ENCODE data around the gene CDKN2D. TPM values are rescaled to one million over a fixed set of nuclear protein-coding genes. Genes with fewer than 3 reads are reported as not detected.

Gene CDKN2D
- total RNA-seq, 1 experiment from 2014 or later: 13.8 TPM

DNA sequence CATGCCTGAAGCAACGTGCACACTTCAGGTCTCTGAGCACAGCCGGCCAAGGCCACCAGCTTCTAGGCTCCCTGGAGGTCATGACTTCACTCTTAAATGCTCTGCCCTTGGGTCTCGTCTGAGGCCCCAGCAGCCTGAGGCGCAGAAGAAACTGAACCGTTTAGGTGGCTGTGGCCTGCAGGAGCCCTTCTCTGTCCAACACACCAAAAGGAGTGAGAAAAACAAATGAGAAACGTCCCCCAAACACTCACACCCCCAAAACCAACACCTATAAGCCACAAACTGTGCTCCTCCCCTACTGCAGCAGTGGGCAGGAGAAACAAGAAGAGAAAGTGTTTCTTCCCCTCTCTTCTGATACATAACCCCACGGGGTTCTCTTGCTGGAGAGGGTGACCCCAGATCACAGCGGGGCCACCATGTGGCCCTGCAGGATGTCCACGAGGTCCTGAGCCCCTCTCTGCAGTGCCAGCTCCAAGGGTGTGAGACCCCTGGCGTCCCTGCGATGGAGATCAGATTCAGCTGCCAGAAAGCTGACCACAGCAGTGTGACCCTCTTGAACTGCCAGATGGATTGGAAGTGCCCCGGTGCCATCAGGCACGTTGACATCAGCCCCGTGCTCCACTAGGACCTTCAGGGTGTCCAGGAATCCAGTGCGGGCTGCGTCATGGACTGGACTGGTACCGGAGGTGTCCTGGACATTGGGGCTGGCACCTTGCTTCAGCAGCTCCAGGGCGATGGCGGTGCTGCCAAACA is 1.9 kb downstream of the CDKN2D start:
- intact Hi-C loops (cut with micrococcal nuclease): loop anchor here (5.0 kb wide), 3 partner anchors 65 to 165 kb away; partner anchors contain the start of genes CDC37, ILF3 and KEAP1
- Histone ChIP-seq H3K27me3 (ENCODE audit: insufficient read depth, low read length) (no peaks in the 10 kb centered on the region), H3K27ac (ENCODE audit: low read depth, low read length) (peak overlapping the region; percentile 91; the same call in 1 of the 2 replicates), H3K4me2 (ENCODE audit: low read length) (peak overlapping the region; percentile 98), H2AFZ (ENCODE audit: low read depth, low read length, poor library complexity, severe bottlenecking) (no peak overlapping the region), H3K9me3 (ENCODE audit: control insufficient read depth in 1 of 2, insufficient read depth in 1 of 2, low read depth in 1 of 2, low read length in 2 of 2) (no peaks in the 10 kb centered on the region), H3K4me3 (replicated peaks in 1 of 2; ENCODE audit: low read depth in 1 of 2, low read length in 2 of 2) (peak overlapping the region; percentile 76 to 95; a peak in 3 of 4 replicates), H4K20me1 (ENCODE audit: insufficient read depth) (no peaks in the 10 kb centered on the region), H3K9ac (ENCODE audit: low read length) (peak overlapping the region; percentile 99), H3K4me1 (ENCODE audit: control insufficient read depth in 1 of 2, insufficient read depth in 2 of 2, low read length in 2 of 2) (peaks cover 31 to 46% of the 10 kb centered on the region in 2 experiments), H3K79me2 (ENCODE audit: insufficient read depth, low read length) (peaks cover 25% of the 10 kb centered on the region), H3K36me3 (ENCODE audit: control insufficient read depth in 1 of 2, insufficient read depth in 2 of 2, low read length in 2 of 2) (peaks cover 0 to 11% of the 10 kb centered on the region in 2 experiments; a peak in 1 of 4 replicates), H3K9me2 (ENCODE audit: insufficient read depth) (no peaks in the 10 kb centered on the region)
- ChIA-PET RAD21 (ENCODE audit: low non-redundant PET in 1 of 2, low total read pairs in 2 of 2, uncharacterized antibody in 2 of 2, unreplicated experiment in 2 of 2) (interaction anchor here in 1 of 2 experiments (0.7 kb wide), 1 partner anchor 756 kb away, joined by 4 read pairs; no protein-coding TSS in a partner anchor), POLR2A (interaction anchor here (1.3 kb wide), 1 partner anchor 14 kb away, joined by 5 read pairs; no protein-coding TSS in a partner anchor), CTCF (interaction anchor here (1.1 to 1.3 kb wide), 2 partner anchors 49 to 83 kb away, joined by 3 to 4 read pairs; partner anchors contain the start of gene S1PR5)
- BruUV-seq (replicated peaks): no TSS peak
- TF ChIP-seq POLR2AphosphoS5 (IDR thresholded peaks at IDR 0.05; ENCODE audit: low read depth, low read length): no peak
- TF ChIP-seq RAD21 (IDR thresholded peaks at IDR 0.05; ENCODE audit: low read depth): no peak
- no peak for TF ChIP-seq EGR1 (IDR thresholded peaks at IDR 0.05; ENCODE audit: low read depth)
- TF ChIP-seq EZH2 (IDR thresholded peaks at IDR 0.05): no peak
- TF ChIP-seq, protein P1, sequence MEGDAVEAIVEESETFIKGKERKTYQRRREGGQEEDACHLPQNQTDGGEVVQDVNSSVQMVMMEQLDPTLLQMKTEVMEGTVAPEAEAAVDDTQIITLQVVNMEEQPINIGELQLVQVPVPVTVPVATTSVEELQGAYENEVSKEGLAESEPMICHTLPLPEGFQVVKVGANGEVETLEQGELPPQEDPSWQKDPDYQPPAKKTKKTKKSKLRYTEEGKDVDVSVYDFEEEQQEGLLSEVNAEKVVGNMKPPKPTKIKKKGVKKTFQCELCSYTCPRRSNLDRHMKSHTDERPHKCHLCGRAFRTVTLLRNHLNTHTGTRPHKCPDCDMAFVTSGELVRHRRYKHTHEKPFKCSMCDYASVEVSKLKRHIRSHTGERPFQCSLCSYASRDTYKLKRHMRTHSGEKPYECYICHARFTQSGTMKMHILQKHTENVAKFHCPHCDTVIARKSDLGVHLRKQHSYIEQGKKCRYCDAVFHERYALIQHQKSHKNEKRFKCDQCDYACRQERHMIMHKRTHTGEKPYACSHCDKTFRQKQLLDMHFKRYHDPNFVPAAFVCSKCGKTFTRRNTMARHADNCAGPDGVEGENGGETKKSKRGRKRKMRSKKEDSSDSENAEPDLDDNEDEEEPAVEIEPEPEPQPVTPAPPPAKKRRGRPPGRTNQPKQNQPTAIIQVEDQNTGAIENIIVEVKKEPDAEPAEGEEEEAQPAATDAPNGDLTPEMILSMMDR (IDR thresholded peaks at IDR 0.05 in 2 of 3, conservative IDR thresholded peaks at IDR 0.05 in 1 of 3; ENCODE audit: borderline replicate concordance in 1 of 3, insufficient read depth in 1 of 3, low read depth in 2 of 3, low read length in 2 of 3): no peak
- no peak for TF ChIP-seq YY1 (IDR thresholded peaks at IDR 0.05; ENCODE audit: extremely low read depth, insufficient replicate concordance, low read depth, low read length)
- TF ChIP-seq SP1 (IDR thresholded peaks at IDR 0.05; ENCODE audit: low read depth): no peak
- TF ChIP-seq JUND (IDR thresholded peaks at IDR 0.05): no peak
- TF ChIP-seq, protein P2, sequence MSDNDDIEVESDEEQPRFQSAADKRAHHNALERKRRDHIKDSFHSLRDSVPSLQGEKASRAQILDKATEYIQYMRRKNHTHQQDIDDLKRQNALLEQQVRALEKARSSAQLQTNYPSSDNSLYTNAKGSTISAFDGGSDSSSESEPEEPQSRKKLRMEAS (IDR thresholded peaks at IDR 0.05): no peak
- no peak for TF ChIP-seq CEBPB (IDR thresholded peaks at IDR 0.05; ENCODE audit: low read depth)
- TF ChIP-seq FOSL1 (IDR thresholded peaks at IDR 0.05; ENCODE audit: low read depth): no peak
- TF ChIP-seq ZBTB33 (IDR thresholded peaks at IDR 0.05; ENCODE audit: extremely low read depth, insufficient replicate concordance, low read length): no peak
- no peak for TF ChIP-seq POLR2A (IDR thresholded peaks at IDR 0.05; ENCODE audit: borderline replicate concordance, extremely low read depth, insufficient read depth, insufficient read length)
- no peak for TF ChIP-seq TCF7L2 (IDR thresholded peaks at IDR 0.05; ENCODE audit: borderline replicate concordance, extremely low read depth, insufficient read depth, insufficient read length)
- TF ChIP-seq ELF1 (IDR thresholded peaks at IDR 0.05; ENCODE audit: borderline replicate concordance, low read depth): no peak
- TF ChIP-seq CBX3 (IDR thresholded peaks at IDR 0.05; ENCODE audit: low read depth): no peak
- no peak for ATAC-seq
- DNase-seq (ENCODE audit: low read depth, low spot score): no peak

All from HCT116 (cell line).